Myocyte (in vitro differentiated cells): Measurements from ENCODE around the gene ZBTB7C. TPM values are rescaled to one million over a fixed set of nuclear protein-coding genes. Genes with fewer than 3 reads are reported as not detected.

Experiments
- DNase-seq: peaks from one replicate; pipeline ENCODE4 v3.0.0-alpha.2; 2012; ENCODE audit warnings: low read depth
- total RNA-seq: library from RNA; depleted of rRNA; stranded (reverse); fragments of >200 nt; gene quantifications from 2 replicates; pipeline ENCODE4 v1.2.3, GENCODE V29; 2014

The ZBTB7C gene
- total RNA-seq, 1 donor from 2014 or later = 16.4 TPM

DNA sequence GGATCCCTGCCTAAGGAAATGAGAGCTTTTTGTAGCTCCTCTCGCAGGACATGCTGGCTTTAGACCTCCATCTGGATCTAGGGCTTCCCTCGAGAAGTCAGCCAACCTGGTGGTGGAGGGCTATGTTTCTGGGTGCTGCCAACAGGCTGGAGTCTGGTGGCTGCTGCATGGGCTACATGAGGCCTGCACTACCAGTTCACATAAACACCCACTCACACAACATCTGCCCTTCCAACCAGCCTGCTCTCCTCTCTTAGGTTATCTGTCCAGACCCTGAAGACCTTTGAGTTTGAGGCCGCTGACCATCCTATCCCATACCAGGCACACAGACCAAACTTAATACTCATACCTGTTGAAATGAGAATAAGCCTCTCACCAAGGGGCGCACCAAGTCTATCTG lies 427.4 kb downstream of the ZBTB7C start:
- no peak for DNase-seq

DNA sequence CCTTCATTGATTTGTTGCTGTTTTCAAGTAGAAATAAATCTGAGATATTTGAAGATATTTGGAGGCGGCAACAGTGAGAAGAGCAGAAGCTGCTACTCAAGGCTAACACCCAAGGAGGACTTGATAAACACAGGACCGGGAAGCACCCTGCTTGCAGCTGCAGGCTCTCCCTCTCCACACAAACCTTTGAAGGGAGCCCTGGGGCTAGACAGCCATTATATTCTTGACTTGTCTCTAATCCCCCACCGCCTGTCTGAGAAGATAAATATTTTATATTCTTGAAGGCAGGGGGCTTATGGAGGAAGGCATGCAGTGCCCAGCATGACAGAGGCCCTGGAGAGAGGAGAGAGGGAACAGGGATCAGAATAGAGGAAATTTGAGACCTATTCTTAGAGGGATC lies 427.9 kb downstream of the ZBTB7C start:
- no peak for DNase-seq

DNA sequence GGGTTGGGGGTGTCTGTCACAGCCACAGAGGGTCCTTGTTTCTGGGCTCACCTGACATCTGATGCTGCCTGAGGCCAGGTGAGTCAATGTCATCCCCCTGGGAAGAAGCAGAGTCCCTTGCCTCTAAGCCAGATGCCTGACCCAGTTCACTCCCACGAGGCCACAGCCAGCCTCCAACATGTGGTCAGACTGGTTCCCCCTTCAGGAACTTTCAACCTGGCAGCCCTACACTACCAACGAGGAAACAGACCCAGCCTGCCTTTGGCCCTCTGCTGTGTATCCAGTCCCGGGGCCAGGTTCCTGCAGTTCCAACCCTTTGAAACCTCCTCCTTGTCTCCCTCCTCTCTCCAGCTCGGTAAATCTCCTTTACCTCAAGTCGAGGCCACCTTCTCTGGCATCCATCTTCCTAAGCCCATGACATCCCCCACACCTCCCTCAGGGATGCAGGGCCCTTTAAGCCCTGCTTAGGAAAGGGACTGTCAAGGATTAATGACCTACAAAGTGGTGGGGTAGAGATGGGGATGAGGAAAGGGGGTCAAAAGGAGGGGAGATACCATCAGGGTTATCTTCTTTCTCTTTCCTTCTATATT lies 429.5 kb downstream of the ZBTB7C start:
- no peak for DNase-seq

DNA sequence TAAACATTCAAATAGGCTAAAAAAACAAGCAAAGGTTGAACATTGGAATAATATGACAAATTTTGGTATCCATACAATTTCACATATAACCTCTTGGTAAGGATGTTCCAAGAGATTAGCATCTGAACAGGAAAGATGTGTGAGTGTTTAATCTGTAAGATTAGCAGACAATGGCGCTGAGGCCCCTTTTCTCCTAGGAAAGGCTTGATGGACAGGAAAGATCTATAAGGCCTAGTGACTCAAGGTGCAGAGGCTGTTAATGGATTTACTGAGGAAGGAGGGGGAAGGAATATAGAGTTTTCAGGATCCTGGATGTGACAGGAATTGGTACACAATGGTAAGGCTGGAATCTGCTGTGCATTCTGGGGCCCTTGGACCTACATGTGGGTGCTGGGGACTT lies 430.6 kb downstream of the ZBTB7C start:
- no peak for DNase-seq

DNA sequence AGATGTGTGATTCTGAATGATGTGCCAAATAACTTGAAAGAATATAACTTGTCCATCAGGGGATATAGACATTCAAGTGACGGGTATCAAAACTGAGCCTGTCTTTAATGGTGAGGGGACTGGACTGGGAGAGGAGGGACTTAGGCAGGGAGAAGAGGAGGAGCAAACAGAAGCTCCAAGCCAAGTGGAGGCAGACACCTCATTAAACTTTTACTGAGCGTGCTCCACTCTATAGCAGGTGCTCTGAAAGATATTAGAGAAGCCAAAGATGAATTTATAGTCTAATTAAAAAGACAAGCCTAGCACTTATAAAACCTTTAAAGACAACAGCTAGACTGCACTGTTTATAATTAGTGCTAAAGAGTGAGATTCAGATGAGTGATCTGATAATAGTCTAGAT lies 431.0 kb downstream of the ZBTB7C start:
- DNase-seq = no peak

Other genes starting within 250 kb of the ZBTB7C start
- gene CTIF, start 129.6 kb upstream of the ZBTB7C start, total RNA-seq = 24.9 and 29.1 TPM in 2 replicates